Measurements from ENCODE around the gene CLEC4M.

The CLEC4M gene

GRCh38 chr19:7725791-7726190 is 37.3 kb upstream of the CLEC4M start:
- Histone ChIP-seq H4K20me1 (ENCODE audit: low read depth, low read length) (no peaks in the 10 kb centered on the region), H3K27ac (ENCODE audit: low read depth, low read length) (no peak overlapping the region), H3F3A (ENCODE audit: insufficient read depth) (no peaks in the 10 kb centered on the region), H3K9me3 (ENCODE audit: insufficient read depth, low read length) (no peaks in the 10 kb centered on the region), H3K9ac (ENCODE audit: low read length) (no peak overlapping the region), H3K27me3 (ENCODE audit: low read length) (no peaks in the 10 kb centered on the region), H3K79me2 (ENCODE audit: insufficient read depth, low read length) (no peaks in the 10 kb centered on the region), H3K36me3 (ENCODE audit: low read length) (no peaks in the 10 kb centered on the region), H3K4me2 (ENCODE audit: low read depth, low read length, poor library complexity, severe bottlenecking) (no peak overlapping the region), H3K9me2 (replicated peaks; ENCODE audit: insufficient read depth, low read length) (no peaks in the 10 kb centered on the region), H2AFZ (ENCODE audit: low read depth, low read length, severe bottlenecking) (no peak overlapping the region), H3K4me3 (ENCODE audit: insufficient read depth, low read length, poor library complexity, severe bottlenecking) (no peak overlapping the region)
- TF ChIP-seq CTCF (IDR thresholded peaks at IDR 0.05; ENCODE audit: insufficient read depth, low read length, poor library complexity, severe bottlenecking) (no peak), EZH2phosphoT487 (conservative IDR thresholded peaks at IDR 0.05; ENCODE audit: low read length) (no peak)

GRCh38 chr19:7729211-7729610 is 33.8 kb upstream of the CLEC4M start:
- Histone ChIP-seq H4K20me1 (ENCODE audit: low read depth, low read length) (no peaks in the 10 kb centered on the region), H3K4me2 (ENCODE audit: low read depth, low read length, poor library complexity, severe bottlenecking) (no peak overlapping the region), H3K4me3 (ENCODE audit: insufficient read depth, low read length, poor library complexity, severe bottlenecking) (no peak overlapping the region), H3K36me3 (ENCODE audit: low read length) (no peaks in the 10 kb centered on the region), H3K9me3 (ENCODE audit: insufficient read depth, low read length) (no peaks in the 10 kb centered on the region), H3K9me2 (replicated peaks; ENCODE audit: insufficient read depth, low read length) (no peaks in the 10 kb centered on the region), H3K27me3 (ENCODE audit: low read length) (no peaks in the 10 kb centered on the region), H2AFZ (ENCODE audit: low read depth, low read length, severe bottlenecking) (no peak overlapping the region), H3K27ac (ENCODE audit: low read depth, low read length) (no peak overlapping the region), H3F3A (ENCODE audit: insufficient read depth) (no peaks in the 10 kb centered on the region), H3K79me2 (ENCODE audit: insufficient read depth, low read length) (no peaks in the 10 kb centered on the region), H3K9ac (ENCODE audit: low read length) (no peak overlapping the region)
- no peak for TF ChIP-seq CTCF (IDR thresholded peaks at IDR 0.05; ENCODE audit: insufficient read depth, low read length, poor library complexity, severe bottlenecking)
- no peak for TF ChIP-seq EZH2phosphoT487 (conservative IDR thresholded peaks at IDR 0.05; ENCODE audit: low read length)

- Histone ChIP-seq H3K27ac (ENCODE audit: low read depth, low read length) (no peak overlapping the region), H3K9me3 (ENCODE audit: insufficient read depth, low read length) (no peaks in the 10 kb centered on the region), H3K4me3 (ENCODE audit: insufficient read depth, low read length, poor library complexity, severe bottlenecking) (no peak overlapping the region), H3K79me2 (ENCODE audit: insufficient read depth, low read length) (no peaks in the 10 kb centered on the region), H3K36me3 (ENCODE audit: low read length) (no peaks in the 10 kb centered on the region), H3F3A (ENCODE audit: insufficient read depth) (no peaks in the 10 kb centered on the region), H3K27me3 (ENCODE audit: low read length) (no peaks in the 10 kb centered on the region), H3K9me2 (replicated peaks; ENCODE audit: insufficient read depth, low read length) (no peaks in the 10 kb centered on the region), H3K4me2 (ENCODE audit: low read depth, low read length, poor library complexity, severe bottlenecking) (no peak overlapping the region), H3K9ac (ENCODE audit: low read length) (no peak overlapping the region), H2AFZ (ENCODE audit: low read depth, low read length, severe bottlenecking) (no peak overlapping the region), H4K20me1 (ENCODE audit: low read depth, low read length) (no peaks in the 10 kb centered on the region)
- TF ChIP-seq EZH2phosphoT487 (conservative IDR thresholded peaks at IDR 0.05; ENCODE audit: low read length) (no peak), CTCF (IDR thresholded peaks at IDR 0.05; ENCODE audit: insufficient read depth, low read length, poor library complexity, severe bottlenecking) (no peak)
Observed at GRCh38 chr19:7729831-7730285, 33.2 kb upstream of the CLEC4M start.

Data from SU-DHL-6 (cell line).